ENCODE results near the gene DCP1B. TPM values are rescaled to one million over a fixed set of nuclear protein-coding genes. Genes with fewer than 3 reads are reported as not detected.

The DCP1B gene
- total RNA-seq (ENCODE audit: low replicate concordance) = 5.2 and 5.6 TPM in 2 replicates

DNA sequence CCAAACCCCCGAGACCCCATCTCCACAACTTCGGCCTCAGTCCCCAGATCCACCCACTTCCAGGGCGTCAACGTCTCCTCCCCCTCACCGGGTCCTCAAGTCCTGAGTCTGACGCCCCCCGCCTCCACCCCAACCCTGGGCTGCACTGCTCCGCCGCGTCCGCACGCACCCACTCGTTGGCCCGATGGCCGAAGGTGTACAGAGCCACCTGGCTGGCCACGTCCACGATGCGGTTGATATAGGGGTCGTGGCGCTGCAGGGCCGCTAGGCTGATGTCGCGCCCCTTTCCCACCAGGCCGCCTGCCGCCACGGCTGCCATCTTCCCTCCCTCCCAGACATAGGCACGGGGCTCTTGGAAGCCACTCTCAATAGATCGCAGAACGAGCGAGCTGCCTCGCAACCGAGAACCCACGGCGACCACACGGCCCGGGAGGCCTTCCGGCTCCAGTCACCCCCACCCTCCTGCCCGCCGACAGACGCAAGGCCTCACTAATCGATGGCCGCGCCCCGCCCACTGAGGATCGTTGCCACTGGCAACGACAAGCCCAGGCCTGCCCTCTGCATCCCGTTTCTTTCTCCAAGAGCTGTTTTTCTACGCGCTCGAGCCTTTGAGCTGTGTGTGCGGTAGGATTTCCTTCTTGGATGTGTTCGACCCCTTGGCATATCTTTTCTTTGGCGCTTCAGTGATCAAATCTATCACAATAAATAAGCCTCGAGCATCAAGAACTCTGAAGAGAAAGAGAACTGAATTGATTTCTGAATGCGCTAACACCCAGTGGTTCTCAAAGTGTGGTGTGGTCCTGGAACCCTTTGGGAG lies at the start of gene DCP1B:
TSS of gene DCP1B (minus strand) at position 345 of the 817 bp plus-strand sequence. CDS start at position 319, 26 bp downstream.

DNA sequence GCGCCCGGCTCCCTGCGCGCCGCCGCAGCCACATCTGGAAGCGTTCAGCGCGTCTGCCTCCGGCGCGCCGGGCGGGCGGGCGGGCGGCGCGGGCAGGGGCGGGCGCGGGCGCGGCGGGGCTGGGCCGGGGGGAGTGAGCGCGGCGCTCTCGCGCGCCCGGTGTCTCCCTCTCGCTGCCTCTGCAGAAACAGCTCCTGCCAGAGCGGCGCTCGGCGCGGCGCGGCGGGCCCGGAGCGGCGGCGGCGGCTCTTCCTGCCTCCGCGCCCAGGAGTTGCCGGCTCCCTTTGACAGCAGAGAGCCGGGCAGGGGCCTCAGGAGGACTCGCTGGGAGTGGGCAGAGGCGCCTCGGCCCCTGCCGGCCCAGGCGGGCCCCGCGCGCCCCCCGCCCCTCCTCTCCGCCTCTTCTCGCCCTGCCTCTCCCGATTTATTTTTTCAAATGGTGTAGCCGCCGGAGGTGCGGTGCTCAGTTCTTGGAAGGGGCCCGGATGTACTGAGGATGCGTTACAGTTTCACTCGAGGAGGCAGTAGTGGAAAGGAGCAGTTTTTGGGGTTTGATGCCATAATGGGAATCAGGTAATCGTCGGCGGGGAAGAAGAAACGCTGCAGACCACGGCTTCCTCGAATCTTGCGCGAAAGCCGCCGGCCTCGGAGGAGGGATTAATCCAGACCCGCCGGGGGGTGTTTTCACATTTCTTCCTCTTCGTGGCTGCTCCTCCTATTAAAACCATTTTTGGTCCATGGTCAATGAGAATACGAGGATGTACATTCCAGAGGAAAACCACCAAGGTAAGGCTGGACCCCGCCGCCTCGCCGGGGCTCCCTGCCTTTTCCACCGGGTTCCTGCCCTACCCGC lies 48.8 kb upstream of the DCP1B start, which contains the start of gene CACNA1C:
TSS of gene CACNA1C (plus strand) at position 162 of the 853 bp plus-strand sequence. CDS start at position 738, 576 bp downstream.

DNA sequence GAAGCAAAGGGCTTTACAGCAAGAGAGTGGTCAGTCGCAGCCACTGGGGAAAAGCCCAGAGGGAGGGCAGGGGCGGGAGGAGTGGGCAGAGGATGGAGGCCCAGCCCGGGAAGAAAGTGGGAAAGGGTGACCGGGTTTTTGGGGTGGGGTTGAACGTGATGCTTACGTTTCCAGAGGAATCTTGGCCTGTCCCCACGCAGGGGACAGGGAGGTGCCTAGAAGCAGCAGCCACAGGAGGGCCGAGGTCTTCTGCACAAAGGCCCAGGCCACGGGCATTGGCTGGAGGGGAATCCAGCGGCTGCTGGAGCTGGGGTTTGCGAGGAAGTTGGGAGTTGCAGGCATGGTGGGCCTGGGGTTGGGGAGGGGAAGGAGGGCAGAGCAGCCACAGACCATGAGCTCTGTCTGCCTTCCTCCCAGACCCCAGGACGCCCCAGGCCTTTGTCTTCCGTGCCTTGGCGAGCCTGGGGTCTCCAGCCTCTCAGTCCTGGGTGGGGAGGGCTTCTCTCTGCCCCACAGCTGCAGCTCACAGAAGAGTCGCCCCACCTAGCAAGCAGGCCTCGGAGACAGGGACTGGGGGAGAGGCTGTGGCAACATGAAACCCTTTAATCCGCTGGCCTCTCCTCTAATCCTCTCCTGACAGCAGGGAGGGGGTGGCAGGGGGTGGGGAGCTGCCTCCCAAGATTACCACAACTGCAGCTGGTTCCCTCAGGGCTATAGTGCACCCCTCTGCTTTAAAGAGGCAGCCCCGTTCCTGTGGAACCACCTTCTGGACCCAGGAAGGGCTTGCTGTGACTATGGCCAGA lies 86.0 kb downstream of the DCP1B start, which contains the start of gene CACNA2D4:
TSS of gene CACNA2D4 (minus strand) at position 572 of the 803 bp plus-strand sequence. CDS start at position 393, 179 bp downstream.

Other genes with a start within 250 kb of the DCP1B start
- gene LRTM2, start 183.9 kb downstream of the DCP1B start, total RNA-seq (ENCODE audit: low replicate concordance) = not detected in 2 replicates
- gene CACNA2D4, start 85.8 kb downstream of the DCP1B start, total RNA-seq (ENCODE audit: low replicate concordance) = 0.47 TPM in 1 of 2 replicates, not detected in the other
- 1.7 and 7.4 TPM in 2 replicates for gene CACNA1C, start 48.5 kb upstream of the DCP1B start, total RNA-seq (ENCODE audit: low replicate concordance)

Data from smooth muscle cell of the coronary artery (primary cell).